ENCODE measurements around the gene MIA. TPM values are rescaled to one million over a fixed set of nuclear protein-coding genes. Genes with fewer than 3 reads are reported as not detected.

Gene MIA
- total and polyA plus RNA-seq, 9 of the 15 experiments (the other 6 are each of a cell fraction or from before 2014, with no cell fraction given): 0.21 TPM; not detected in 8

DNA sequence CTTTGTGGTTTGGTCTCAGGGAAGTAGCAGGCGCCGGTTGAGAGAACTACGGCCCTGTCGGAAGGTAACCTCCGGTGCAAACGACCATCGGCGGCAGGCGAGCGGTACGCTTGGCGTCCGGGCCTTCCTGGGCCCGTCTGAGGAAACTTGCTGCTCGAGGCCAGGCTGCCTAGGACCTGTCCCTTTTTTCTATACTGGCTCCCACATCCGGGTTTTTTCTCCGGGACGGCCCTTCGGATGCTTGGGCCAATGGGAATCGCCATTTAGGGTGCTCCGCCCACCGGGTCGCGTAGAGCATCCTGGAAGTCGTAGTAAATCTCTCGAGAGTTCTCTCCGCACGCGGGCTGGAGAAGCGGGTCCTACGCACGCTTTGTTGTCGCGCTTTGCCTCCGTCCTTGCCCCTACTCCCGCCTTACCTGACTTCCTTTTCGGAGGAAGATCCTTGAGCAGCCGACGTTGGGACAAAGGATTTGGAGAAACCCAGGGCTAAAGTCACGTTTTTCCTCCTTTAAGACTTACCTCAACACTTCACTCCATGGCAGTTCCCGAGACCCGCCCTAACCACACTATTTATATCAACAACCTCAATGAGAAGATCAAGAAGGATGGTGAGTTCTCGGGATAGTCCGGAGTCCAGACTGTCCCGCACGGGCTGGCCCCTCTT, 24.3 kb upstream of the MIA start, which contains the start of gene SNRPA (continued):
- TF ChIP-seq, protein P1, sequence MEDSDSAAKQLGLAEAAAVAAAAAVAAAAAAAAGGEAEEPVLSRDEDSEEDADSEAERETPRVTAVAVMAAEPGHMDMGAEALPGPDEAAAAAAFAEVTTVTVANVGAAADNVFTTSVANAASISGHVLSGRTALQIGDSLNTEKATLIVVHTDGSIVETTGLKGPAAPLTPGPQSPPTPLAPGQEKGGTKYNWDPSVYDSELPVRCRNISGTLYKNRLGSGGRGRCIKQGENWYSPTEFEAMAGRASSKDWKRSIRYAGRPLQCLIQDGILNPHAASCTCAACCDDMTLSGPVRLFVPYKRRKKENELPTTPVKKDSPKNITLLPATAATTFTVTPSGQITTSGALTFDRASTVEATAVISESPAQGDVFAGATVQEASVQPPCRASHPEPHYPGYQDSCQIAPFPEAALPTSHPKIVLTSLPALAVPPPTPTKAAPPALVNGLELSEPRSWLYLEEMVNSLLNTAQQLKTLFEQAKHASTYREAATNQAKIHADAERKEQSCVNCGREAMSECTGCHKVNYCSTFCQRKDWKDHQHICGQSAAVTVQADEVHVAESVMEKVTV (CRISPR knock-in tag; IDR thresholded peaks at IDR 0.05): no peak
- no peak for TF ChIP-seq ZNF551 (CRISPR knock-in tag; IDR thresholded peaks at IDR 0.05)
- no peak for TF ChIP-seq RBM14 (IDR thresholded peaks at IDR 0.05; ENCODE audit: borderline replicate concordance, insufficient read depth, low read depth, low read length)
- TF ChIP-seq MTA3 (IDR thresholded peaks at IDR 0.05; ENCODE audit: borderline replicate concordance): no peak
- no peak for TF ChIP-seq KLF1 (tag; IDR thresholded peaks at IDR 0.05)
- no peak for TF ChIP-seq ZNF77 (CRISPR knock-in tag; IDR thresholded peaks at IDR 0.05)
- TF ChIP-seq, protein P2, sequence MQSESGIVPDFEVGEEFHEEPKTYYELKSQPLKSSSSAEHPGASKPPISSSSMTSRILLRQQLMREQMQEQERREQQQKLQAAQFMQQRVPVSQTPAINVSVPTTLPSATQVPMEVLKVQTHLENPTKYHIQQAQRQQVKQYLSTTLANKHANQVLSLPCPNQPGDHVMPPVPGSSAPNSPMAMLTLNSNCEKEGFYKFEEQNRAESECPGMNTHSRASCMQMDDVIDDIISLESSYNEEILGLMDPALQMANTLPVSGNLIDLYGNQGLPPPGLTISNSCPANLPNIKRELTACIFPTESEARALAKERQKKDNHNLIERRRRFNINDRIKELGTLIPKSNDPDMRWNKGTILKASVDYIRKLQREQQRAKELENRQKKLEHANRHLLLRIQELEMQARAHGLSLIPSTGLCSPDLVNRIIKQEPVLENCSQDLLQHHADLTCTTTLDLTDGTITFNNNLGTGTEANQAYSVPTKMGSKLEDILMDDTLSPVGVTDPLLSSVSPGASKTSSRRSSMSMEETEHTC (IDR thresholded peaks at IDR 0.05): 0 out of 2 replicates have a peak, but pooled peaks have one; percentile 9
- TF ChIP-seq, protein P3, sequence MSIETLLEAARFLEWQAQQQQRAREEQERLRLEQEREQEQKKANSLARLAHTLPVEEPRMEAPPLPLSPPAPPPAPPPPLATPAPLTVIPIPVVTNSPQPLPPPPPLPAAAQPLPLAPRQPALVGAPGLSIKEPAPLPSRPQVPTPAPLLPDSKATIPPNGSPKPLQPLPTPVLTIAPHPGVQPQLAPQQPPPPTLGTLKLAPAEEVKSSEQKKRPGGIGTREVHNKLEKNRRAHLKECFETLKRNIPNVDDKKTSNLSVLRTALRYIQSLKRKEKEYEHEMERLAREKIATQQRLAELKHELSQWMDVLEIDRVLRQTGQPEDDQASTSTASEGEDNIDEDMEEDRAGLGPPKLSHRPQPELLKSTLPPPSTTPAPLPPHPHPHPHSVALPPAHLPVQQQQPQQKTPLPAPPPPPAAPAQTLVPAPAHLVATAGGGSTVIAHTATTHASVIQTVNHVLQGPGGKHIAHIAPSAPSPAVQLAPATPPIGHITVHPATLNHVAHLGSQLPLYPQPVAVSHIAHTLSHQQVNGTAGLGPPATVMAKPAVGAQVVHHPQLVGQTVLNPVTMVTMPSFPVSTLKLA (conservative IDR thresholded peaks at IDR 0.05): peak; percentile 72 to 90; a peak in 3 of 4 replicates
- TF ChIP-seq ZNF436 (CRISPR knock-in tag; IDR thresholded peaks at IDR 0.05): no peak
- no peak for TF ChIP-seq ZNF589 (CRISPR knock-in tag; IDR thresholded peaks at IDR 0.05; ENCODE audit: low read depth)
- no peak for TF ChIP-seq KLF16 (IDR thresholded peaks at IDR 0.05)
- no peak for TF ChIP-seq ZNF561 (CRISPR knock-in tag; conservative IDR thresholded peaks at IDR 0.05)
- no peak for TF ChIP-seq ZNF764 (CRISPR knock-in tag; IDR thresholded peaks at IDR 0.05; ENCODE audit: low read depth)
- no peak for TF ChIP-seq ZNF778 (CRISPR knock-in tag; IDR thresholded peaks at IDR 0.05)
- no peak for TF ChIP-seq ZNF324 (CRISPR knock-in tag; IDR thresholded peaks at IDR 0.05)
- no peak for TF ChIP-seq ZNF311 (CRISPR knock-in tag; IDR thresholded peaks at IDR 0.05)
- no peak for TF ChIP-seq ZSCAN29 (IDR thresholded peaks at IDR 0.05)
- TF ChIP-seq PRPF4 (IDR thresholded peaks at IDR 0.05; ENCODE audit: insufficient read depth, low read depth, low read length, poor library complexity, severe bottlenecking): no peak
- TF ChIP-seq POLR2A (conservative IDR thresholded peaks at IDR 0.05): peak; percentile 93
- peak; percentile 71 for TF ChIP-seq EP400 (IDR thresholded peaks at IDR 0.05)
- no peak for TF ChIP-seq GTF2F1 (IDR thresholded peaks at IDR 0.05; ENCODE audit: low read depth, low read length)
- no peak for TF ChIP-seq TEAD2 (tag; IDR thresholded peaks at IDR 0.05)
- TF ChIP-seq PURB (CRISPR knock-in tag; IDR thresholded peaks at IDR 0.05; ENCODE audit: low read depth): no peak
- no peak for TF ChIP-seq SMAD4 (CRISPR knock-in tag; conservative IDR thresholded peaks at IDR 0.05)
- no peak for TF ChIP-seq BCOR (IDR thresholded peaks at IDR 0.05)
- TF ChIP-seq ARID2 (IDR thresholded peaks at IDR 0.05): no peak
- no peak for TF ChIP-seq CBX2 (IDR thresholded peaks at IDR 0.05; ENCODE audit: insufficient read depth, low read length, poor library complexity, severe bottlenecking)
- TF ChIP-seq ATF1 (CRISPR knock-in tag; IDR thresholded peaks at IDR 0.05): no peak
- TF ChIP-seq ATF1 (tag; IDR thresholded peaks at IDR 0.05): no peak

Measured in K562 (cell line).